Motor neuron (in vitro differentiated cells): Measurements from ENCODE around the gene CEACAM6. TPM values are rescaled to one million over a fixed set of nuclear protein-coding genes. Genes with fewer than 3 reads are reported as not detected.
"Not testable (repeated sequence)": the region's sequence is repeated elsewhere in the genome, so short reads cannot be mapped to it uniquely, and the experiment has no call there.

Source experiments
- ATAC-seq, 8 experiments: fragments of 200-7000 bp; cut with Tn5 transposase; replicated peaks in 6 of 8; 2 replicates each; pipeline ENCODE4 v1.8.0; 2021; ENCODE audit warnings: mild to moderate bottlenecking in 8 of 8, moderate library complexity in 8 of 8
- H3K27ac ChIP-seq, 2 donors: fragments of 250-450 bp; sonication (Bioruptor Pico); 2 replicates each; pipeline ENCODE4 v1.9.0; 2021; ENCODE audit warnings: antibody characterized with exemption in 2 of 2, mild to moderate bottlenecking in 2 of 2, moderate library complexity in 1 of 2
- H3K4me1 ChIP-seq, 2 donors: fragments of 250-450 bp; sonication (Bioruptor Pico); replicated peaks in 1 of 2; 2 replicates each; pipeline ENCODE4 v1.6.1; 2021; ENCODE audit warnings: antibody characterized with exemption in 2 of 2, mild to moderate bottlenecking in 2 of 2, moderate library complexity in 1 of 2
- H3K4me3 ChIP-seq, 5 donors: fragments of 250-450 bp; sonication (Bioruptor Pico); 2 replicates each; pipeline ENCODE4 v1.9.0; 2021; ENCODE audit warnings: antibody characterized with exemption in 5 of 5, mild to moderate bottlenecking in 5 of 5, moderate library complexity in 4 of 5
- whole genome bisulfite sequencing, 10 experiments: fragments of 450-650 bp; shearing (Covaris generic); methylation state at CpG; one replicate each; pipeline ENCODE4 v1.0.0; 2022; 5-methylcytosine and 5-hydroxymethylcytosine counted together
- in situ Hi-C, 9 experiments: fragments of 400-800 bp; cut with MboI; loops; one replicate each; pipeline ENCODE4 v1.15.0; 2021; ENCODE audit warnings: low sequenced_read_pairs in 9 of 9, low pct_unique_long_range_greater_than_20kb in 2 of 9; ENCODE audit not compliant: unreplicated experiment in 9 of 9
- total RNA-seq, 8 experiments: library from RNA; unstranded; fragments of 300-600 nt; gene quantifications; 2 replicates each; pipeline versions ENCODE4 v1.2.3 to v1.2.4, GENCODE V29; 2022

Gene CEACAM6
- total RNA-seq, 8 experiments from 2014 or later: 0.05 to 0.56 (median 0.14) TPM; not detected in 3

- Histone ChIP-seq H3K4me3 (no peak overlapping the region), H3K4me1 (no peaks in the 10 kb centered on the region), H3K27ac (no peak overlapping the region)
- in situ Hi-C loops: no loop called here
- ATAC-seq: no peak
- WGBS, 10 experiments: 10 to 69% (median 32%) methylated on average over 1 to 4 of the region's 4 CpGs; no CpG with 5 or more reads in 3 of the 10 experiments
Measured at GRCh38 chr19:41734156-41734555, 21.2 kb upstream of the CEACAM6 start.

- 0 to 60% (median 11%) methylated on average over 1 to 3 of the region's 3 CpGs; no CpG with 5 or more reads in 6 of the 10 experiments for WGBS, 10 experiments
- Histone ChIP-seq H3K27ac (no peak overlapping the region), H3K4me3 (no peak overlapping the region), H3K4me1 (no peaks in the 10 kb centered on the region)
- no peak for ATAC-seq
- in situ Hi-C loops: no loop called here
Measured at GRCh38 chr19:41734585-41734984, 20.7 kb upstream of the CEACAM6 start.

GRCh38 chr19:41735071-41735600 lies 20.2 kb upstream of the CEACAM6 start:
- ATAC-seq: no peak
- in situ Hi-C loops: no loop called here
- 0 to 100% (median 41%) methylated on average over 1 to 4 of the region's 5 CpGs for WGBS, 10 experiments
- Histone ChIP-seq H3K4me1 (no peaks in the 10 kb centered on the region), H3K27ac (no peak overlapping the region), H3K4me3 (no peak overlapping the region)

GRCh38 chr19:41739361-41739760 lies 16.0 kb upstream of the CEACAM6 start:
- no peak overlapping the region for H3K27ac ChIP-seq
- H3K4me3 ChIP-seq: no peak overlapping the region
- in situ Hi-C loops: no loop called here
- no peak for ATAC-seq
- no peaks in the 10 kb centered on the region for H3K4me1 ChIP-seq
- 0 to 29% (median 5%) methylated on average over 2 to 3 of the region's 3 CpGs; no CpG with 5 or more reads in 1 of the 10 experiments for WGBS, 10 experiments

GRCh38 chr19:41740415-41741243 lies 14.7 kb upstream of the CEACAM6 start:
- H3K4me3 ChIP-seq: no peak overlapping the region
- no peaks in the 10 kb centered on the region for H3K4me1 ChIP-seq
- no peak for ATAC-seq
- 0 to 63% (median 9%) methylated on average over 1 to 5 of the region's 5 CpGs for WGBS, 10 experiments
- H3K27ac ChIP-seq: no peak overlapping the region
- in situ Hi-C loops: no loop called here

GRCh38 chr19:41741244-41741554 lies 14.1 kb upstream of the CEACAM6 start:
- 0 to 100% (median 20%) methylated on average over 1 to 2 of the region's 2 CpGs; no CpG with 5 or more reads in 2 of the 10 experiments for WGBS, 10 experiments
- H3K4me1 ChIP-seq: no peaks in the 10 kb centered on the region
- H3K4me3 ChIP-seq: no peak overlapping the region
- no peak overlapping the region for H3K27ac ChIP-seq
- in situ Hi-C loops: no loop called here
- ATAC-seq: no peak

GRCh38 chr19:41744850-41745249 lies 10.5 kb upstream of the CEACAM6 start:
- no peak overlapping the region for H3K27ac ChIP-seq
- ATAC-seq: peak in 3 of 8 experiments; percentile 54 to 77 (median 61)
- in situ Hi-C loops: no loop called here
- 8 to 83% (median 18%) methylated on average over 1 to 4 of the region's 4 CpGs; no CpG with 5 or more reads in 3 of the 10 experiments for WGBS, 10 experiments
- no peaks in the 10 kb centered on the region for H3K4me1 ChIP-seq
- H3K4me3 ChIP-seq: no peak overlapping the region

- H3K4me3 ChIP-seq: no peak overlapping the region
- 45 to 100% (median 72%) methylated on average over 1 to 5 of the region's 5 CpGs; no CpG with 5 or more reads in 2 of the 10 experiments for WGBS, 10 experiments
- H3K27ac ChIP-seq: no peak overlapping the region
- in situ Hi-C loops: no loop called here
- H3K4me1 ChIP-seq: no peaks in the 10 kb centered on the region
- no peak for ATAC-seq
Measured at GRCh38 chr19:41745756-41746155, 9.6 kb upstream of the CEACAM6 start.

- WGBS, 10 experiments: 0 to 38% (median 13%) methylated on average over 1 to 11 of the region's 11 CpGs; no CpG with 5 or more reads in 2 of the 10 experiments
- Histone ChIP-seq H3K27ac (no peak overlapping the region), H3K4me3 (no peak overlapping the region), H3K4me1 (no peaks in the 10 kb centered on the region)
- peak in 3 of 8 experiments; percentile 85 to 91 (median 89) for ATAC-seq
- in situ Hi-C loops: no loop called here
Measured at GRCh38 chr19:41746593-41747227, 8.6 kb upstream of the CEACAM6 start.

GRCh38 chr19:41748012-41748411 lies 7.3 kb upstream of the CEACAM6 start:
- Histone ChIP-seq H3K27ac (no peak overlapping the region), H3K4me3 (no peak overlapping the region), H3K4me1 (no peaks in the 10 kb centered on the region)
- 10 to 55% (median 38%) methylated on average over 1 to 2 of the region's 3 CpGs; no CpG with 5 or more reads in 7 of the 10 experiments for WGBS, 10 experiments
- ATAC-seq: no peak
- in situ Hi-C loops: no loop called here

- H3K4me1 ChIP-seq, H3K4me3 ChIP-seq, H3K27ac ChIP-seq, in situ Hi-C loops: not testable (repeated sequence)
- peak in 1 of 8 experiments; percentile 7 for ATAC-seq
- 0 to 57% (median 33%) methylated on average over 1 to 2 of the region's 10 CpGs; no CpG with 5 or more reads in 3 of the 10 experiments for WGBS, 10 experiments
Measured at GRCh38 chr19:41750248-41751134, 4.8 kb upstream of the CEACAM6 start.

GRCh38 chr19:41753159-41753558 lies 2.2 kb upstream of the CEACAM6 start:
- Histone ChIP-seq H3K4me1 (no peaks in the 10 kb centered on the region), H3K4me3 (no peak overlapping the region), H3K27ac (no peak overlapping the region)
- in situ Hi-C loops: no loop called here
- WGBS, 10 experiments: 0 to 33% (median 10%) methylated on average over 2 to 11 of the region's 12 CpGs; no CpG with 5 or more reads in 1 of the 10 experiments
- peak in 3 of 8 experiments; percentile 27 to 72 (median 45) for ATAC-seq
